Mesenchymal stem cell (in vitro differentiated cells and primary cell): ENCODE measurements around the gene CFAP99.

Source experiments
- DNase-seq: peaks from one replicate; pipeline ENCODE4 v3.0.0-alpha.2; 2013
- H2AFZ ChIP-seq: one replicate; pipeline ENCODE4 v1.6.1; 2013; ENCODE audit warnings: low read depth, mild to moderate bottlenecking, control low read depth, inconsistent platforms, low read length, moderate library complexity
- H2AK5ac ChIP-seq: 2 replicates; pipeline ENCODE4 v1.6.1; 2013; ENCODE audit warnings: low read length, moderate library complexity, mild to moderate bottlenecking, inconsistent platforms; ENCODE audit not compliant: severe bottlenecking
- H2BK120ac ChIP-seq: one replicate; pipeline ENCODE4 v1.6.1; 2013; ENCODE audit warnings: low read depth, mild to moderate bottlenecking, inconsistent platforms, low read length, moderate library complexity
- H2BK12ac ChIP-seq, 2 experiments: one replicate each; pipeline ENCODE4 v1.6.1; 2013; ENCODE audit warnings: inconsistent platforms in 2 of 2, low read length in 2 of 2, mild to moderate bottlenecking in 2 of 2, moderate library complexity in 2 of 2, control low read depth in 1 of 2
- H2BK15ac ChIP-seq: one replicate; pipeline ENCODE4 v1.6.1; 2013; ENCODE audit warnings: mild to moderate bottlenecking, low read depth, inconsistent platforms; ENCODE audit not compliant: poor library complexity, severe bottlenecking
- H2BK5ac ChIP-seq: 2 replicates; pipeline ENCODE4 v1.6.1; 2013; ENCODE audit warnings: low read depth, mild to moderate bottlenecking, low read length, control low read depth, inconsistent platforms; ENCODE audit not compliant: poor library complexity, severe bottlenecking
- H3K14ac ChIP-seq, 2 experiments: one replicate each; pipeline ENCODE4 v1.6.1; 2013; ENCODE audit warnings: inconsistent platforms in 2 of 2, low read length in 2 of 2, control low read depth in 1 of 2, mild to moderate bottlenecking in 1 of 2, moderate library complexity in 1 of 2
- H3K18ac ChIP-seq, 2 experiments: one replicate each; pipeline ENCODE4 v1.6.1; 2013; ENCODE audit warnings: inconsistent platforms in 2 of 2, low read length in 2 of 2, control low read depth in 1 of 2, low read depth in 1 of 2, mild to moderate bottlenecking in 1 of 2
- H3K23ac ChIP-seq, 2 experiments: one replicate each; pipeline ENCODE4 v1.6.1; 2013; ENCODE audit warnings: inconsistent platforms in 2 of 2, low read length in 2 of 2, mild to moderate bottlenecking in 2 of 2, moderate library complexity in 2 of 2, control low read depth in 1 of 2
- H3K27ac ChIP-seq: 2 replicates; pipeline ENCODE4 v1.5.1; 2013; ENCODE audit warnings: mild to moderate bottlenecking, moderate library complexity, low read length, control low read depth, inconsistent platforms; ENCODE audit not compliant: poor library complexity, severe bottlenecking
- H3K27me3 ChIP-seq, 2 experiments: 2 replicates each; pipeline versions ENCODE4 v1.6.1 to v1.7.0; 2013; ENCODE audit warnings: low read length in 2 of 2, mild to moderate bottlenecking in 2 of 2, moderate library complexity in 2 of 2, control low read depth in 1 of 2, inconsistent platforms in 1 of 2; ENCODE audit not compliant: control insufficient read depth in 1 of 2, insufficient read depth in 1 of 2
- H3K36me3 ChIP-seq, 2 experiments: 2 replicates each; pipeline versions ENCODE4 v1.6.1 to v1.7.0; 2013; ENCODE audit warnings: low read length in 2 of 2, control low read depth in 1 of 2, inconsistent platforms in 1 of 2, low read depth in 1 of 2, mild to moderate bottlenecking in 1 of 2; ENCODE audit not compliant: insufficient read depth in 2 of 2, control insufficient read depth in 1 of 2
- H3K4ac ChIP-seq, 2 experiments: one replicate each; pipeline ENCODE4 v1.6.1; 2013; ENCODE audit warnings: inconsistent platforms in 2 of 2, low read length in 2 of 2, mild to moderate bottlenecking in 2 of 2, moderate library complexity in 2 of 2, control low read depth in 1 of 2, low read depth in 1 of 2
- H3K4me1 ChIP-seq: 2 replicates; pipeline ENCODE4 v1.6.1; 2013; ENCODE audit warnings: low read depth, low read length, control low read depth; ENCODE audit not compliant: control insufficient read depth, insufficient read depth
- H3K4me2 ChIP-seq: 2 replicates; pipeline ENCODE4 v1.6.1; 2013; ENCODE audit warnings: low read length, mild to moderate bottlenecking, inconsistent platforms; ENCODE audit not compliant: poor library complexity, severe bottlenecking
- H3K4me3 ChIP-seq, 2 experiments: 2 replicates each; pipeline versions ENCODE4 v1.5.1 to v1.7.0; 2013; ENCODE audit warnings: low read length in 2 of 2, mild to moderate bottlenecking in 2 of 2, control low read depth in 1 of 2, low read depth in 1 of 2; ENCODE audit not compliant: insufficient read depth in 1 of 2
- H3K79me1 ChIP-seq: replicated peaks from 2 replicates; pipeline ENCODE4 v1.6.1; 2013; ENCODE audit warnings: mild to moderate bottlenecking, control low read depth, low read length, inconsistent platforms; ENCODE audit not compliant: poor library complexity, severe bottlenecking
- H3K9ac ChIP-seq: 2 replicates; pipeline ENCODE4 v1.7.0; 2013; ENCODE audit warnings: mild to moderate bottlenecking, low read length, moderate library complexity
- H3K9me3 ChIP-seq: 2 replicates; pipeline ENCODE4 v1.7.0; 2013; ENCODE audit warnings: mild to moderate bottlenecking, low read length; ENCODE audit not compliant: control insufficient read depth
- H4K8ac ChIP-seq: one replicate; pipeline ENCODE4 v1.6.1; 2013; ENCODE audit warnings: inconsistent platforms, mild to moderate bottlenecking, low read length, moderate library complexity
- H4K91ac ChIP-seq: one replicate; pipeline ENCODE4 v1.6.1; 2013; ENCODE audit warnings: mild to moderate bottlenecking, low read length, inconsistent platforms
- WGBS: methylation state at CpG from one replicate; pipeline ENCODE4 v1.1.7; 2013; ENCODE audit warnings: mixed read lengths; 5-methylcytosine and 5-hydroxymethylcytosine counted together

Gene CFAP99

GRCh38 chr4:2394528-2394927 lies 24.2 kb upstream of the CFAP99 start:
- H3K18ac ChIP-seq, result no peak overlapping the region
- no peak overlapping the region for H3K9ac ChIP-seq
- H3K79me1 ChIP-seq, result peaks cover 17% of the 10 kb centered on the region
- H3K23ac ChIP-seq, result no peak overlapping the region
- no peak overlapping the region for H2BK120ac ChIP-seq
- no peak for DNase-seq
- no peak overlapping the region for H2AFZ ChIP-seq
- no peak overlapping the region for H3K4me3 ChIP-seq
- 92% methylated on average over 17 of the region's 17 CpGs for WGBS
- H3K4ac ChIP-seq, result no peak overlapping the region
- peaks cover 0 to 12% of the 10 kb centered on the region in 2 experiments for H3K36me3 ChIP-seq
- peak overlapping the region; percentile 17 for H2AK5ac ChIP-seq
- no peaks in the 10 kb centered on the region for H3K9me3 ChIP-seq
- no peak overlapping the region for H3K4me2 ChIP-seq
- H3K14ac ChIP-seq, result no peak overlapping the region
- peak overlapping the region; percentile 84 for H3K27ac ChIP-seq
- no peak overlapping the region for H2BK5ac ChIP-seq
- no peak overlapping the region for H2BK12ac ChIP-seq
- peaks cover 0 to 42% of the 10 kb centered on the region in 2 experiments for H3K27me3 ChIP-seq
- no peak overlapping the region for H4K91ac ChIP-seq
- peaks cover 59% of the 10 kb centered on the region for H3K4me1 ChIP-seq
- H4K8ac ChIP-seq, result no peak overlapping the region
- no peak overlapping the region for H2BK15ac ChIP-seq

GRCh38 chr4:2395038-2395437 lies 23.7 kb upstream of the CFAP99 start:
- Histone ChIP-seq H3K27ac (peak overlapping the region; percentile 84), H3K27me3 (peaks cover 0 to 39% of the 10 kb centered on the region in 2 experiments), H3K4me3 (no peak overlapping the region), H4K91ac (no peak overlapping the region), H2BK12ac (no peak overlapping the region), H2AFZ (no peak overlapping the region), H3K9me3 (no peaks in the 10 kb centered on the region), H3K4me1 (peaks cover 59% of the 10 kb centered on the region), H2BK15ac (no peak overlapping the region), H2BK120ac (no peak overlapping the region), H2BK5ac (no peak overlapping the region), H4K8ac (no peak overlapping the region), H2AK5ac (peak overlapping the region; percentile 17), H3K79me1 (peaks cover 16% of the 10 kb centered on the region), H3K9ac (no peak overlapping the region), H3K14ac (no peak overlapping the region), H3K36me3 (peaks cover 0 to 13% of the 10 kb centered on the region in 2 experiments), H3K18ac (no peak overlapping the region), H3K4ac (no peak overlapping the region), H3K4me2 (peak overlapping the region; percentile 19), H3K23ac (no peak overlapping the region)
- no peak for DNase-seq
- 75% methylated on average over 9 of the region's 9 CpGs for WGBS

GRCh38 chr4:2395584-2395983 lies 23.2 kb upstream of the CFAP99 start:
- no peak for DNase-seq
- H3K9me3 ChIP-seq, result no peaks in the 10 kb centered on the region
- H2BK15ac ChIP-seq, result no peak overlapping the region
- no peak overlapping the region for H2BK120ac ChIP-seq
- H3K36me3 ChIP-seq, result peaks cover 0 to 13% of the 10 kb centered on the region in 2 experiments
- H3K27me3 ChIP-seq, result peaks cover 0 to 38% of the 10 kb centered on the region in 2 experiments
- H3K18ac ChIP-seq, result no peak overlapping the region
- H2AFZ ChIP-seq, result no peak overlapping the region
- H3K79me1 ChIP-seq, result peaks cover 16% of the 10 kb centered on the region
- H3K14ac ChIP-seq, result no peak overlapping the region
- H3K23ac ChIP-seq, result no peak overlapping the region
- H3K9ac ChIP-seq, result no peak overlapping the region
- peak overlapping the region; percentile 84 for H3K27ac ChIP-seq
- H3K4me1 ChIP-seq, result peaks cover 58% of the 10 kb centered on the region
- peak overlapping the region; percentile 19 for H3K4me2 ChIP-seq
- no peak overlapping the region for H4K8ac ChIP-seq
- WGBS, result 90% methylated on average over 9 of the region's 9 CpGs
- no peak overlapping the region for H2BK12ac ChIP-seq
- no peak overlapping the region for H2BK5ac ChIP-seq
- H2AK5ac ChIP-seq, result peak overlapping the region; percentile 66
- no peak overlapping the region for H3K4me3 ChIP-seq
- no peak overlapping the region for H3K4ac ChIP-seq
- H4K91ac ChIP-seq, result no peak overlapping the region

DNA sequence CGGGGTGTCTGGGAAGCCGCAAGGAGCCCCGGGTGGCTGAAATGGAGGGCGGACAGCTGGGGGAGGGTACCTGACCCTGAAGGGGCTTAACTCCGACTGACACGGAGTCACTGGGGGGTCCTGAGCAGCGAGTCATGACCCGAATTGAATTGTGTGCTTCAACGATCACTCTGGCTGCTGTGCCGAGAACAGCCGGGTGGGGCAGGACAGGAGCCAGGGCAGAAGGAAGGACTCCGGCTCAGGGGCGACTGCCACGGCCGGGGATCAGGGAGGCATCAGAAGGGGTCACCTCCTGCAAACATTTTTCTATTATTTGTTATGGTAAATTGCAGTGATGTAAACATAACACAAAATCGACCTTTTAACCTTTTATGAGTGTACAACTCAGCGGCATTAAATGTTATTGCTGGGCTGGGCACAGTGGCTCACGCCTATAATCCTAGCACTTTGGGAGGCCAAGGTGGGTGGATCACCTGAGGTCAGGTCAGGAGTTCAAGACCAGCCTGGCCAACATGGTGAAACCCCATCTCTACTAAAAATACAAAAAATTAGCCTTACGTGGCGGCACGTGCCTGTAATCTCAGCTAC lies 21.9 kb upstream of the CFAP99 start:
- Histone ChIP-seq H4K91ac (no peak overlapping the region), H4K8ac (no peak overlapping the region), H3K4ac (no peak overlapping the region), H2AFZ (no peak overlapping the region), H3K14ac (no peak overlapping the region), H3K9ac (no peak overlapping the region), H2AK5ac (no peak overlapping the region), H3K36me3 (peaks cover 0 to 13% of the 10 kb centered on the region in 2 experiments), H2BK15ac (no peak overlapping the region), H3K79me1 (peaks cover 22% of the 10 kb centered on the region), H3K4me3 (no peak overlapping the region), H2BK120ac (no peak overlapping the region), H3K27me3 (peaks cover 0 to 41% of the 10 kb centered on the region in 2 experiments), H3K23ac (no peak overlapping the region), H2BK12ac (no peak overlapping the region), H2BK5ac (no peak overlapping the region), H3K27ac (no peak overlapping the region), H3K9me3 (no peaks in the 10 kb centered on the region), H3K4me2 (no peak overlapping the region), H3K18ac (no peak overlapping the region), H3K4me1 (peaks cover 63% of the 10 kb centered on the region)
- no peak for DNase-seq
- 77% methylated on average over 18 of the region's 21 CpGs for WGBS
